Kidney capillary endothelial cell (primary cell): ENCODE data around the gene PLXNA1.

Experiments
- DNase-seq: peaks from one replicate; pipeline ENCODE4 v3.0.0-alpha.2; 2018; ENCODE audit warnings: low spot score

Gene PLXNA1

DNA sequence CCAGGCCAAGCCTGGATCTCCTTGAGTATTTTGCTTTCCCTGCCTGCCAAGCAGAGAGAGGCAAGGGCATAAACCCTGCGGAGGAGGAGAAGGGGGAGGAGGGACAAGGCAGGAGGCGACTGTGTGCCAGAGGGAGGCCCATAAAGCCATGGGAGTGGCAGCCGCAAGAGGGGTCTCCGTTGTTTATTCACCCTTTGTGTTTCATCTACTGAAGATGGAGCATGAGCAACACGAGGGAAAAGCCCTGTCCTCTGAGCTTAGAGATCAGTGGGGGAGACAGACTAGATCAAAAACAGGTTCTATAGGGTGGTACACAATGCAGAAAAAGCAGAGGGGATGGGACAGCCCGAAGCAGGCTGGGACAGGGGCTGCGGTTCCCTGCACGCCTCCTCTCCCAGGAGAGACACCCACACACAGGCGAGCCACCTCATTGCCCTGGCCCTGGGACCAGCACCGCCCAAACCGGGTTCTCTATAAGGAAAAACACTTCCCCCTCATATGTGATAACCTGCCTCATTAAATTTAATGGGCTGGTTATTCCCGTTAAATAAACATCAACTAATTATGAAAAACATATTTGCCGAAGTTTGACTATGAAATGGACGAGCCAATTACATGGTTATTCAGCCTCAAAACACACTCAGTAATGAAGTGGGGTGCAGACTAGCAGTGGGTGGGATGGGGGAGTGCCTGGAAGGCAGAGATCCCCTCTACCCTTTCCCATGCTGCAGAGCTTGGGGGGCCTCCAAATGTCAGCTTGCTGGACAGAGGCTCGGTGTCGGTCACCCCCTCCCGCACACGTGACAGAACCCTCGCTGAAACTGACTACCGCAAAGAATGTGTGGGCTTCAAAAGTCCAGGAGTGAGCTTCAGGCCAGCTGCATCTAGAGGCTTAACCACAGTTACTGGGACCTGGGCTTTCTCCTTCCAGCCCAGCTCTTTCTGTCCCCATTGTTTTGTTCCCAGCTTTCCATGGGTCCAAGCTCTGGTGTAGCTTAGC, 14.2 kb upstream of the PLXNA1 start:
- no peak for DNase-seq

GRCh38 chr3:126969586-126969985, 13.3 kb upstream of the PLXNA1 start:
- no peak for DNase-seq

DNA sequence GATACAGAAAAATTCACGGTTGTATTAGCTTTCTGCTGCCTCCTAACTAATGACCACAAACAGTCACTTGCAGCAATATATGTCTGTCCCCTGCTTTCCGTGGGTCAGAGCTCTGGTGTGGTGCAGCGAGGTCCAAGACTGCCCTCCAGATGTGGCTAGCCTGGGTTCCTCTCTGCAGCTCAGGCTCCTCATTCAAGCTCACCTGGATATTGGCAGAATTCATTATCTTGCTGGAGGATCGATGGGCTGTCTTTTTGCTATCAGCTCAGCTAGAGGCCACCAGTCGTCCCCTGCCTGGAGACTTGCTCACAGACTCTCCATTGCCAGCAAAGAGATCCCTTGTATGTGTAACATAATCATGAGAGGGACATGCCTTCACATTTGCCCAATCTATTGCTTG, 12.8 kb upstream of the PLXNA1 start:
- no peak for DNase-seq

- no peak for DNase-seq
These were observed 12.0 kb upstream of the PLXNA1 start for GRCh38 chr3:126970921-126971320.

DNA sequence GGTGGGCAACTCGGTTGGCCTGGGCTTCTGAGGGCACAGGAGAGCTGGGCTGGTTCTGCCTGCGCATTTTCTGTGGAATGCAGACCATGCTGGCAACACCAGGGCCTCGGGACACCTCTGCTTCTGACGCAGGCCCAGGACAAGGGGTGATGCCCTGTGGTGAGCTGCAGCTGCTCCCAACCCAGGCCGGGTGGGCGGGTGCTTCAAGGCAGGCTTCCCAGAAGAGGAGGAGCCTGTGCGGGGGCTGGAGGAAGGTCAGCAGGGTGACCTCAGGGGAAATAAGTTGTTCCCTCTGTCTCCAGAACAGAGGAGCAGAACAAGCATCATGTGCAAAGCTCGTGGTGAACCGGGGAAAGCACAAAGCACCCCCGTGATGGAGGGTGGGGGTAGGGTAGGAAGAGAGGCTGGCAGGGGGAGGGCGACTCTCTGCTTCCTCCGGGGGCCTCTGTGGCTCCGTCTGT, 11.0 kb upstream of the PLXNA1 start:
- DNase-seq = no peak

DNA sequence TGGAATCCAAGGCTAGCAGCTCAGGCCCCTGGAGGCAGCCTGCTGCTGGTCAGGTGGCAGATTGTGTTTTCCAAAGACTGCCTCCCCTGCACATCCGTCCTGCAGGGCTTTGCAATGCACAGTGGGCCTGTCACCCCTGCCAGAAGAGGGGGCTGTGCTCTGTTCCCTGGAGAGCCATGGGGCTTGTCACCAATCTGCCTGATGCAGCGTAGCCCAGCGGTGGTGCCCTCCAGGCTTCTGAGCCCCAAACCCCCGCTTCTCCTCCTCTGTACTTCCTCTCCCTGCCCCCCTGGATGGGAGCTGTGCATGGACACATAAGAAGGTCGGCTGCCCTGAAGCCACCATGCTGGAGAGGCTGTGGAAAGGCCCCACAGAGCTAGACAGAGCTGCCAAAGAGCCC, 10.0 kb upstream of the PLXNA1 start:
- no peak for DNase-seq

DNA sequence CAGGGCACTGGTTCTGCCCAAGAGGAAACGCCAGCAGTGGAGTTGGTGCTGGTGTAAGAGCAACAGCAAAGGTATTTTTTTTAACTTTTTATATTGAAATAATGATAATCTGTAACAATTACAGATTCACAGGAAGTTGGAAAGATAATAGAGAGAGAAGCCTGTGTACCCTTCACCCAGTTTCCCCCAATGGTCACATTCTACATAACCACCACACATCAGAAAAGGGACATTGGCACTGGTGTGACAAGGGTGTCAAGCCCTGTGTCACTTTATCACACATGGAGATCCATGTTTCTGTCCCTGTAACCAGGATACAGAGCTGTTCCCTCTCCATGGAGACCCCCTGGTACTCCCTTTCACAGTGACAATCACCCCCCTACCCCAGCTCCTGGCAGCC, 9.1 kb upstream of the PLXNA1 start:
- DNase-seq = no peak

DNA sequence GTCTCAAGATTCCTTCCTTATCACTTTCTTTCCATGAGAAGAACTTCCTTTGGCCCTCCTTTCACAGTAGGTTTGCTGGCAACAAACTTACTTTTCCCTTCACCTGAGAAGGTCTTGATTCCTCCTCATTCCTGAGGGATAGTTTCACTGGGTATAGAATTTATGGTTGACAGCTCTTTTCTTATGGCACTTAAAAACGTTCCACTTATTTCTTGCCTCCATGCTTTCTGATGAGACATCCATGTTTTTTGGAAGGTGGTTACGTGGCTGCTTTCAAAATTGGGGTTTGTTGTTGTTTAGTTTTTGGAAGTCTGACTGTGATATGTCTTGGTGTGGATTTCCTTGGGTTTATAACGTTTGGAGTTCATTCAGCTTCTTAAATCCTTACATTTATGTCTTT, 8.2 kb upstream of the PLXNA1 start:
- no peak for DNase-seq

DNA sequence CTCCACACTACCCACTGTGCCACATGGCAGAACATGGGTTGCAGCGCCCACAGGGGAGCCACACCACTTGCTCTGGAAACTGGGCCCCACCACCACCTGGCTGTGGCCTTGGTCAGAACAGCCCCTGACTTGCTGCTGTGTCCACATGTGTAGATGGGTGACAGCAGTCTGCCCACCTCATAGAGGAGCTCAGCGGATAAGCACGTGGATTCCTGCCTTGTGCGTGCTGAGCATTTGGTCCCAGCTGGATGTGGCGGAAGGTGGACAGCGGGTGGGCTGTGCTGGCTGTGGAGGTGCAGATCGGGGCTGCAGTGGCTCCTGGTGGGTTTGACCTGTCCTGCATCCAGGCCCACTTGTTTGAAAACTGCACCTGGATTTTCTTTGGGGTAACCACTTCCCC, 6.0 kb upstream of the PLXNA1 start:
- DNase-seq = no peak

DNA sequence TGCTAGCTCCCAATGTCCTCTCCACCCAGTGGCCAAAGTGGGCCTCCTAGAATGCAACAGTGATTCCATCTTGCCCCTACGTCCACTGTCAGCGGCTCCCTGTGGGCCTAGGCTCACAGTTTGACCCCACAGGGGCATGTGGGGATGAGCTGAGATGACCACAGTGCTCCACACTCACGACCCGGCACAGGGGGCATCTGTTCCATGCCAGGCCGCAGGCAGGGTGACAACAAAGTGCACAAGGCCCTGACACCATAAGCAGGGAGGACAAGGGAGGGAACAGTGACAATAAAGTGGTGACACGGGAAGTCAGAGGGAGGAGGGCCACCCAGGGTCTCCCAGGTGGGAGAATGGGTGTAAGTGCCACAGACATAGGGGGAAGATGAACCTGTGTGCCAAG, 5.1 kb upstream of the PLXNA1 start:
- DNase-seq = no peak

GRCh38 chr3:126978291-126978690, 4.6 kb upstream of the PLXNA1 start:
- no peak for DNase-seq

DNA sequence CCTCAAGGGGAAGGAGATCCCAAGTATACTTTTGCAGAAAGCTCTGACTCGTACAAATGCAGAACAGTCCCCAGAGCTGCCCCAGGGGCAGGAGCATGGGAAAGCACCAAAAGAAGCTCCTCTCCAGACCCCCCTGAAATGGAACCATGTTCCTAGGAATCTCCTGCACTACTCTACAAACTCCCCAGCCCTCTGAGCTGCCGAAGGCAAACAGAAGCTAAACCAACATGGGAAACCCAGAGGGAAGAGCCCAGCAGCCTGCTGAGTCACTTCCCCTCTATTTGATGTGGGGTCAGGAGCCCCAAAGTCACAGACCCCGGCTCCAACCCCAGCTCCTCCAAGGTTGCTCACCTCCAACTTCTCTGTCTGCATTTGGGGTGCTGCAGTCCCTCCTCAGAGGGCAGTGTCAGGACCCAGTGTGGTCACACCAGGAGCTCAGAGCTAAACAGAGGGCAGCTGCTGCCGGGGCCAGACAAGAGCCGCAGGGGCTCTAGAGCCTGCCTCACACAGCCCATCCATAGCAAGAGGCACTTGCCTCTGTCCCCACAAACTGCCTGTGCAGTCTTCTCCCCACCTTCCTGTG, 3.8 kb upstream of the PLXNA1 start:
- DNase-seq = no peak

DNA sequence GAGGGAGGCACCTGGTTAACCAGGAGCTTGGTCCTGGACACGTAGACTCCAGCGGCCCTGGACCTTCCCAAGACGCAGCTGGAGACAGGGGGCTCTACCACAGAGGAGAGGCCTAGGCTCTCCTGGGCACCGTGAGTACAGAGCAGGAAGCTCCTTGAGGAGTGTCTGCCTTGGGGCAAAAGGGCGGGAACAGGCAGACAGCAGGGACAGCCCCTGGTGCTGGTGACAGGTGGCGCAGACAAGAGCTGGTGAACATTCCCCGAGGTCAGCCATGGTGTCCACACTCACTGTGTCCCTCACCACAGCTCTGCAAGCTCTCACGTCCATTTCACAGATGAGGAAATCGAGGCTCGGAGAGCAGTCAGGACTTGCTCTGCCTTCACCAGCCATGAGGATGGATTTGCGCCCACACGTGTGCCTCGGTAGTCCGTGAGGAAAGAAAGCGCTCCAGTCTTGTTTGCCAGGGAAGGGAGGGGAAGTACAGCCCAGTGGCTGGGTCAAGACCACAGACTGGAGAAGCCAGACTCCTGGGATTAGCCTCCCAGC, 2.6 kb upstream of the PLXNA1 start:
- no peak for DNase-seq

GRCh38 chr3:126982126-126982470, 817 bp upstream of the PLXNA1 start:
- no peak for DNase-seq

GRCh38 chr3:126983276-126983652, 349 bp downstream of the PLXNA1 start:
- DNase-seq = no peak

- peak; percentile 20 for DNase-seq
These were observed 907 bp downstream of the PLXNA1 start for GRCh38 chr3:126983653-126984390.

GRCh38 chr3:126984391-126985131, 1.6 kb downstream of the PLXNA1 start:
- no peak for DNase-seq

- DNase-seq = no peak
These were observed 2.4 kb downstream of the PLXNA1 start for GRCh38 chr3:126985132-126985985.

- DNase-seq = no peak
These were observed 3.1 kb downstream of the PLXNA1 start for GRCh38 chr3:126986001-126986400.

- no peak for DNase-seq
These were observed 4.2 kb downstream of the PLXNA1 start for GRCh38 chr3:126987129-126987528.

DNA sequence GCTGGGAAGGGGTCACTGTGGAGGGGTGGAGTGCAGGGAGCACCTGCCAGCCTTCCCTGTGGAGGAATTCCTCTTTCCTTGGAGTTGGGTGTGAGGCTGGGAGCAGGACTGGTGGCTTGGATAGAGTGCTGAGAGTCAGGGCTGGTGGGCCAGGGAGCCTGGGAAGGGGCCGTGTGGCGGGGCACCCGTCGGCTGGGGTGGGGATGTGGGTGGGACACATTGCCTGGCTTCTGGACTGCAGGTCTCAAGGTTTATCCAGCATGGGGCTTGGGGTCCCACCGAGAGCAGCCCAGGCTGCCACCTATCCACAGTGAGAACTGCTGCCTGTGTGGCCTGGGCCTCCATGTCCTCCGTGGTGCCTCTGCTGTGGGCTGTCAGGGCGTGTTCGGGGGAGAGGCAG, 4.7 kb downstream of the PLXNA1 start:
- no peak for DNase-seq
